ENCODE results near the gene FMN1. TPM values are rescaled to one million over a fixed set of nuclear protein-coding genes. Genes with fewer than 3 reads are reported as not detected.

FMN1 gene
- total RNA-seq, 4 donors from 2014 or later, result 12.6 to 52.2 (median 20.1) TPM

DNA sequence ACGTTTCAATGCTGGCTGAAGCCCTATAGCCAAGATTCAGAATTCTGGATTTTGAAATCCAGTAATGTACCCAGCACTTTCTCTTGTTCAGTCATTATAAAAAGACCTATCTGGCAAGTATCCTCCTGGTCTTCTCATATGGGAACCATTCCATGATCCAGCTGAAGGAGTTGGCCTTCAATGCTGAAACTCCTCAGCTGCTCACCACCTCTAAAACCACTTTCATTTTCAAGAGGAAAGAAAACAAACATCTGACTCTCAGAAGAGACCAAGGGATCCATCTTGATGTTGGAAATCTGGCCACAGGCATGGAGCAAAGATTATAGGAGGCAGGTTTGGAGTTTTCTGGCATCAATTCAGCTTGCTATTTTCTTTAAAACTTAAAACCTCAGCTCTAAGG, 235.4 kb downstream of the FMN1 start:
- no peak overlapping the region for H3K4me3 ChIP-seq (ENCODE audit: low read depth, poor library complexity, severe bottlenecking)
- TF ChIP-seq, protein P1, sequence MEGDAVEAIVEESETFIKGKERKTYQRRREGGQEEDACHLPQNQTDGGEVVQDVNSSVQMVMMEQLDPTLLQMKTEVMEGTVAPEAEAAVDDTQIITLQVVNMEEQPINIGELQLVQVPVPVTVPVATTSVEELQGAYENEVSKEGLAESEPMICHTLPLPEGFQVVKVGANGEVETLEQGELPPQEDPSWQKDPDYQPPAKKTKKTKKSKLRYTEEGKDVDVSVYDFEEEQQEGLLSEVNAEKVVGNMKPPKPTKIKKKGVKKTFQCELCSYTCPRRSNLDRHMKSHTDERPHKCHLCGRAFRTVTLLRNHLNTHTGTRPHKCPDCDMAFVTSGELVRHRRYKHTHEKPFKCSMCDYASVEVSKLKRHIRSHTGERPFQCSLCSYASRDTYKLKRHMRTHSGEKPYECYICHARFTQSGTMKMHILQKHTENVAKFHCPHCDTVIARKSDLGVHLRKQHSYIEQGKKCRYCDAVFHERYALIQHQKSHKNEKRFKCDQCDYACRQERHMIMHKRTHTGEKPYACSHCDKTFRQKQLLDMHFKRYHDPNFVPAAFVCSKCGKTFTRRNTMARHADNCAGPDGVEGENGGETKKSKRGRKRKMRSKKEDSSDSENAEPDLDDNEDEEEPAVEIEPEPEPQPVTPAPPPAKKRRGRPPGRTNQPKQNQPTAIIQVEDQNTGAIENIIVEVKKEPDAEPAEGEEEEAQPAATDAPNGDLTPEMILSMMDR (IDR thresholded peaks at IDR 0.05), result no peak
- no peak for TF ChIP-seq POLR2A (IDR thresholded peaks at IDR 0.05)
- no peak for DNase-seq (ENCODE audit: low spot score in 2 of 2)
- intact Hi-C loops (cut with DNase I; ENCODE audit: low total_unique reads), result loop anchor here (5.0 kb wide), 1 partner anchor 678 kb away; no protein-coding TSS in a partner anchor
- WGBS, 2 donors, result 53 to 57% methylated on average over 1 of the region's 1 CpG

DNA sequence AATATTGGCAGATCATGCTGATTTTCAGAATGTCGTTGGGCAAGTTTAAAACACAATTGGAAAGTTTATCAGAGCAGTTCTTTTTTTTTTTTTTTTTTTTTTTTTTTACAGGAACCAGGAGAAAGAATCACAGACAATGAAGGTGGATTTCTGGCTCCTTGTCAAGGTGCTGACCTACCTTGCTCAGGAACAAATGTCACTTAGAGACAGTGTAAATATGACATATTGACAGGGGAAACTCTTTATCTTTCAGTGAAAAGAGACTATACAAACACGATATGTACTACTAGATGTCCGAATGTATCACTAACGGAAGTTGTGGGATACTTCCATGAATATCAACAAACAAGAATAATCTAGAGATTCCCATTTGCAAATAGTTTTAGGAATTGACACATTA, 237.3 kb downstream of the FMN1 start:
- 57 to 63% methylated on average over 4 of the region's 4 CpGs for WGBS, 2 donors
- intact Hi-C loops (cut with DNase I; ENCODE audit: low total_unique reads), result loop anchor here (5.0 kb wide), 1 partner anchor 680 kb away; no protein-coding TSS in a partner anchor
- DNase-seq (ENCODE audit: low spot score in 2 of 2), result no peak
- H3K4me3 ChIP-seq (ENCODE audit: low read depth, poor library complexity, severe bottlenecking), result no peak overlapping the region
- TF ChIP-seq POLR2A (IDR thresholded peaks at IDR 0.05), result no peak
- TF ChIP-seq, protein P1 (IDR thresholded peaks at IDR 0.05), result no peak

DNA sequence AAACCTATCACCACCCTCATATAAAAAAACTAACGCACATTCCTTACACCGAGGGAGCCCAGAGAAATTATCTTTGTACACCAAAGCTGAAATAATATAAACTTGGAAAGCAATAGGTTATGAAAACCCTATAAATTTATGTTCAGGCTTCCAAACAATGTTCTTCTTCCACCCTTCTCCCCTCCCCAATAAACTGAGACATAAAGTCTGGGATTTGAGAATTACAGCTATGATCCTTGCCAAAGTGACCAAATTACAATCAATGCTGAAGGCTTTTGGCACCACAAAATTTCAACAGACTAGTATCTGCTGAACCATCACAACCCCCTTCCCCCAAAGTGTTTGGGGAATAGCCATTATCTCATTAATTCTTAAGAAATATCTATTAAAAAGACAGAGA, 237.8 kb downstream of the FMN1 start:
- WGBS, 2 donors, result 26 to 32% methylated on average over 2 of the region's 2 CpGs
- H3K4me3 ChIP-seq (ENCODE audit: low read depth, poor library complexity, severe bottlenecking), result no peak overlapping the region
- DNase-seq (ENCODE audit: low spot score in 2 of 2), result no peak
- intact Hi-C loops (cut with DNase I; ENCODE audit: low total_unique reads), result loop anchor here (5.0 kb wide), 1 partner anchor 681 kb away; no protein-coding TSS in a partner anchor
- TF ChIP-seq, protein P1 (IDR thresholded peaks at IDR 0.05), result no peak
- TF ChIP-seq POLR2A (IDR thresholded peaks at IDR 0.05), result no peak

DNA sequence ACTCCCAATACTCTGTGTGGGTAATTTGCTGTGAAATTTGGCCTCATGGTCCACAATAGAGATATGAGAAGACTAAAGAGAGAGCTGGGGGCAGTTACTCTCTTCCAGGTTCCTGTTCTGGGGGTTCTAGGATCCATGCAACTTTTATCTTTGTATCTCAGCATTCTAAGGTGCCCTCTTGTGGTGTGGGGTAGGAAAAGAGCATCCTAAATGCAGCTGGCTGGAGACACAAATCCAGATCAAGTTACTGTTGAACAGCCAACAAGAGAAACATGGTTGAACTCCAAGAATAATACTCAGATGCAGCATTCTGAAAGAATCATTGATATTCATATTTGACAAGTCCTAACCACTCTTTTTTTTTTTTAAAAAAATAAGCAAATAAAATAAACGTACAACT, 238.5 kb downstream of the FMN1 start:
- no peak overlapping the region for H3K4me3 ChIP-seq (ENCODE audit: low read depth, poor library complexity, severe bottlenecking)
- WGBS, 2 donors, result 17 to 23% methylated on average over 1 of the region's 1 CpG
- TF ChIP-seq, protein P1 (IDR thresholded peaks at IDR 0.05), result no peak
- TF ChIP-seq POLR2A (IDR thresholded peaks at IDR 0.05), result no peak
- DNase-seq (ENCODE audit: low spot score in 2 of 2), result no peak
- intact Hi-C loops (cut with DNase I; ENCODE audit: low total_unique reads), result loop anchor here (5.0 kb wide), 1 partner anchor 681 kb away; no protein-coding TSS in a partner anchor

DNA sequence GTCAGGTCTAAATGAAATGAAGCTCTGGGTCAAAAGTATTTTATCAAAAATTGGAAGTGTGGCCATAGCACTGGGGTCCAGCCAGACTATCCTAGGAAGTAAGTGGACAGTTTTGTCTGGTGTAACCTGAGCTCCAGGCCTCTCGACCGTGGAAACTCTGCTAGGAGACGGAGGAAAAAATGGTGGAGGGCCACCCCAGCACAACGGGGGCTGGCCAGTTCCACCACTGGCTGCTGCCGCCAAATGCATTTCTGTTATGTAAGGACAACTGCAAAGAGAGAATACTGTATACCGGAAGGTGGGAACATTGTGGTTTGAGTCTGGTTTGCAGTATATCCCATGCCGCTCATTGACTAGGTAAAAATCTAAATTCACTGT, 241.0 kb downstream of the FMN1 start:
- intact Hi-C loops (cut with DNase I; ENCODE audit: low total_unique reads), result no loop called here
- no peak for TF ChIP-seq POLR2A (IDR thresholded peaks at IDR 0.05)
- TF ChIP-seq, protein P1 (IDR thresholded peaks at IDR 0.05), result no peak
- no peak overlapping the region for H3K4me3 ChIP-seq (ENCODE audit: low read depth, poor library complexity, severe bottlenecking)
- WGBS, 2 donors, result 82 to 85% methylated on average over 7 of the region's 7 CpGs
- no peak for DNase-seq (ENCODE audit: low spot score in 2 of 2)

DNA sequence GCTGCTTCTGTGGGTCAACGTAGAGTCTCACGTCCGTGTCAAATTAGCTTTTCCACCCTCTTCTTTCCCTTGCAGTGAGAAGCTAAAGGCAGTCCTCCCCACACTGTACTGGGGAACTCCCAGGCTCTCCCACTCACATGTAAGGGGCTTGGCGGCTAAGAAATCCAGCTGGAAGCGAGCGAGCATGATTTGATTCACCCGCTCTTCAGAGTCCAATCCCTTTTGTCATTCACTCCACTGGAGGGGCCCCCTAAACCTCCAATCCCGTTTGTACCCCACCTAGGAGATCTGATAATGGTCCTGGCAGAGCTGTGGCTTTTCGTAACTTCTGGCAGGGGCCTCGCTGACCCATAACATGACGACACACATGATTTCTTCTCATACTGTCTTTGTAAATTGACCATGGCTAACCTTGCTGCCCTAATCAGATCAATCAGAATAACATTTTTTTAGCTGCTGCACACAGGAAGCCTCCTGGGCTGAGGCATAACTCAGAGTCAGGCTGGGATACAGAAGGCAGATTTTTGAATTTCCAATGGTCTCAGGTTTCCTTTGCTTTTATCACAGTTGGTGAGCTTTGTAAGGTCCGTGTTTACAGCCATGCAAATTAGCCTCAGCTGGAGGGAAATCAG, 241.5 kb downstream of the FMN1 start:
- no peak for DNase-seq (ENCODE audit: low spot score in 2 of 2)
- WGBS, 2 donors, result 73 to 75% methylated on average over 12 of the region's 12 CpGs
- TF ChIP-seq POLR2A (IDR thresholded peaks at IDR 0.05), result no peak
- TF ChIP-seq, protein P1 (IDR thresholded peaks at IDR 0.05), result no peak
- no peak overlapping the region for H3K4me3 ChIP-seq (ENCODE audit: low read depth, poor library complexity, severe bottlenecking)
- intact Hi-C loops (cut with DNase I; ENCODE audit: low total_unique reads), result no loop called here
